ENCODE data around the gene PLA2G4B. TPM values are rescaled to one million over a fixed set of nuclear protein-coding genes. Genes with fewer than 3 reads are reported as not detected.

The PLA2G4B gene
- total RNA-seq, 1 donor from 2014 or later: 2.9 TPM

GRCh38 chr15:41855261-41855961 is 16.8 kb downstream of the PLA2G4B start:
- Mint-ChIP-seq H3K4me1 (ENCODE audit: unreplicated experiment) (no peaks in the 10 kb centered on the region), H3K36me3 (ENCODE audit: low read depth, unreplicated experiment) (peaks cover 3% of the 10 kb centered on the region), H3K9me3 (ENCODE audit: unreplicated experiment) (no peaks in the 10 kb centered on the region), H3K27me3 (ENCODE audit: unreplicated experiment) (peaks cover 10% of the 10 kb centered on the region), H3K4me3 (ENCODE audit: unreplicated experiment) (no peak overlapping the region), H3K27ac (ENCODE audit: unreplicated experiment) (peak overlapping the region; percentile 30)
- TF ChIP-seq CTCF (IDR thresholded peaks at IDR 0.05; ENCODE audit: unreplicated experiment): no peak
- DNase-seq (ENCODE audit: low spot score): no peak

GRCh38 chr15:41856262-41856661 is 17.6 kb downstream of the PLA2G4B start:
- no peak overlapping the region for H3K27ac Mint-ChIP-seq (ENCODE audit: unreplicated experiment)
- TF ChIP-seq CTCF (IDR thresholded peaks at IDR 0.05; ENCODE audit: unreplicated experiment): no peak
- no peak overlapping the region for H3K4me3 Mint-ChIP-seq (ENCODE audit: unreplicated experiment)
- H3K4me1 Mint-ChIP-seq (ENCODE audit: unreplicated experiment): no peaks in the 10 kb centered on the region
- peaks cover 3% of the 10 kb centered on the region for H3K36me3 Mint-ChIP-seq (ENCODE audit: low read depth, unreplicated experiment)
- no peak for DNase-seq (ENCODE audit: low spot score)
- peaks cover 10% of the 10 kb centered on the region for H3K27me3 Mint-ChIP-seq (ENCODE audit: unreplicated experiment)
- H3K9me3 Mint-ChIP-seq (ENCODE audit: unreplicated experiment): no peaks in the 10 kb centered on the region

- no peak overlapping the region for H3K27ac Mint-ChIP-seq (ENCODE audit: unreplicated experiment)
- H3K9me3 Mint-ChIP-seq (ENCODE audit: unreplicated experiment): no peaks in the 10 kb centered on the region
- peaks cover 3% of the 10 kb centered on the region for H3K36me3 Mint-ChIP-seq (ENCODE audit: low read depth, unreplicated experiment)
- no peak overlapping the region for H3K4me3 Mint-ChIP-seq (ENCODE audit: unreplicated experiment)
- peaks cover 12% of the 10 kb centered on the region for H3K27me3 Mint-ChIP-seq (ENCODE audit: unreplicated experiment)
- TF ChIP-seq CTCF (IDR thresholded peaks at IDR 0.05; ENCODE audit: unreplicated experiment): no peak
- no peak for DNase-seq (ENCODE audit: low spot score)
- no peaks in the 10 kb centered on the region for H3K4me1 Mint-ChIP-seq (ENCODE audit: unreplicated experiment)
Observed at GRCh38 chr15:41856716-41857115, 18.1 kb downstream of the PLA2G4B start.

- no peak for TF ChIP-seq CTCF (IDR thresholded peaks at IDR 0.05; ENCODE audit: unreplicated experiment)
- H3K27ac Mint-ChIP-seq (ENCODE audit: unreplicated experiment): no peak overlapping the region
- H3K9me3 Mint-ChIP-seq (ENCODE audit: unreplicated experiment): no peaks in the 10 kb centered on the region
- no peak overlapping the region for H3K4me3 Mint-ChIP-seq (ENCODE audit: unreplicated experiment)
- DNase-seq (ENCODE audit: low spot score): no peak
- H3K4me1 Mint-ChIP-seq (ENCODE audit: unreplicated experiment): no peaks in the 10 kb centered on the region
- H3K27me3 Mint-ChIP-seq (ENCODE audit: unreplicated experiment): peaks cover 12% of the 10 kb centered on the region
- peaks cover 3% of the 10 kb centered on the region for H3K36me3 Mint-ChIP-seq (ENCODE audit: low read depth, unreplicated experiment)
Observed at GRCh38 chr15:41857316-41857715, 18.7 kb downstream of the PLA2G4B start.

GRCh38 chr15:41858756-41859155 is 20.1 kb downstream of the PLA2G4B start:
- H3K36me3 Mint-ChIP-seq (ENCODE audit: low read depth, unreplicated experiment): peaks cover 8% of the 10 kb centered on the region
- no peak overlapping the region for H3K4me3 Mint-ChIP-seq (ENCODE audit: unreplicated experiment)
- H3K9me3 Mint-ChIP-seq (ENCODE audit: unreplicated experiment): no peaks in the 10 kb centered on the region
- H3K27ac Mint-ChIP-seq (ENCODE audit: unreplicated experiment): no peak overlapping the region
- H3K4me1 Mint-ChIP-seq (ENCODE audit: unreplicated experiment): no peaks in the 10 kb centered on the region
- TF ChIP-seq CTCF (IDR thresholded peaks at IDR 0.05; ENCODE audit: unreplicated experiment): no peak
- DNase-seq (ENCODE audit: low spot score): no peak
- peaks cover 12% of the 10 kb centered on the region for H3K27me3 Mint-ChIP-seq (ENCODE audit: unreplicated experiment)

Measured in endothelial cell (in vitro differentiated cells).